OCI-LY1 (cell line): ENCODE measurements around the gene DIP2C.

Experiments used
- H2AFZ ChIP-seq: fragments of 200-600 bp; sonication (generic), shearing (Covaris generic); 2 replicates; pipeline ENCODE4 v1.6.0; 2014; ENCODE audit warnings: antibody characterized with exemption, mild to moderate bottlenecking, low read length
- H3F3A ChIP-seq: fragments of 200-600 bp; sonication (generic), shearing (Covaris generic); 2 replicates; pipeline ENCODE4 v1.6.0; 2014; ENCODE audit warnings: mild to moderate bottlenecking, antibody characterized with exemption, low read length, moderate library complexity; ENCODE audit not compliant: insufficient read depth
- H3K27ac ChIP-seq: fragments of 200-600 bp; sonication (generic); 2 replicates; pipeline ENCODE4 v1.5.1; 2014; ENCODE audit warnings: low read length, mixed run types, mild to moderate bottlenecking, low read depth; ENCODE audit not compliant: poor library complexity, severe bottlenecking
- H3K27me3 ChIP-seq: fragments of 200-600 bp; sonication (generic); 2 replicates; pipeline ENCODE4 v1.6.0; 2014; ENCODE audit warnings: antibody characterized with exemption, mild to moderate bottlenecking, low read length, moderate library complexity; ENCODE audit not compliant: insufficient read depth
- H3K36me3 ChIP-seq: fragments of 200-600 bp; sonication (generic); 2 replicates; pipeline ENCODE4 v1.6.1; 2014; ENCODE audit warnings: mild to moderate bottlenecking, antibody characterized with exemption, low read length, moderate library complexity, mixed read lengths; ENCODE audit not compliant: insufficient read depth
- H3K4me1 ChIP-seq: fragments of 200-600 bp; sonication (generic); 2 replicates; pipeline ENCODE4 v1.5.1; 2014; ENCODE audit warnings: mild to moderate bottlenecking, low read length, moderate library complexity; ENCODE audit not compliant: insufficient read depth, severe bottlenecking
- H3K4me2 ChIP-seq: fragments of 200-600 bp; sonication (generic), shearing (Covaris generic); 2 replicates; pipeline ENCODE4 v1.6.1; 2014; ENCODE audit warnings: low read length
- H3K4me3 ChIP-seq: fragments of 200-600 bp; sonication (generic); 2 replicates; pipeline ENCODE4 v1.5.1; 2014; ENCODE audit warnings: low read length, low read depth, mild to moderate bottlenecking, mixed read lengths; ENCODE audit not compliant: poor library complexity, severe bottlenecking
- H3K79me2 ChIP-seq: fragments of 200-600 bp; shearing (Covaris generic); 2 replicates; pipeline ENCODE4 v1.6.1; 2016; ENCODE audit warnings: mixed run types, low read length, mixed read lengths; ENCODE audit not compliant: insufficient read depth
- H3K9ac ChIP-seq: fragments of 200-600 bp; sonication (generic), shearing (Covaris generic); 2 replicates; pipeline ENCODE4 v1.6.1; 2014; ENCODE audit warnings: mild to moderate bottlenecking, low read length, mixed read lengths
- H3K9me2 ChIP-seq: fragments of 200-600 bp; sonication (generic), shearing (Covaris generic); 2 replicates; pipeline ENCODE4 v1.6.1; 2014; ENCODE audit warnings: low read depth, mild to moderate bottlenecking, low read length, mixed read lengths
- H3K9me3 ChIP-seq: fragments of 200-600 bp; shearing (Covaris generic); 2 replicates; pipeline ENCODE4 v1.6.1; 2014; ENCODE audit warnings: low read length, mixed read lengths
- H4K20me1 ChIP-seq: fragments of 200-600 bp; sonication (generic), shearing (Covaris generic); 2 replicates; pipeline ENCODE4 v1.6.0; 2016; ENCODE audit warnings: mild to moderate bottlenecking, low read length; ENCODE audit not compliant: insufficient read depth
- CTCF ChIP-seq: fragments of 200-600 bp; sonication (generic), shearing (Covaris generic); IDR thresholded peaks from 2 replicates; pipeline ENCODE4 v1.5.1; 2017; ENCODE audit warnings: mild to moderate bottlenecking, antibody characterized with exemption, low read length, moderate library complexity, mixed read lengths
- EZH2 ChIP-seq: fragments of 200-600 bp; sonication (generic), shearing (Covaris generic); IDR thresholded peaks from 2 replicates; pipeline ENCODE4 v1.8.0; 2017; ENCODE audit warnings: borderline replicate concordance, mixed run types, mild to moderate bottlenecking, antibody characterized with exemption, low read length, moderate library complexity, mixed read lengths

DIP2C gene

GRCh38 chr10:543131-543530 is 146.3 kb downstream of the DIP2C start:
- peaks cover 25% of the 10 kb centered on the region for H3K36me3 ChIP-seq
- peaks cover 88% of the 10 kb centered on the region for H3K4me1 ChIP-seq
- no peaks in the 10 kb centered on the region for H3F3A ChIP-seq
- no peaks in the 10 kb centered on the region for H3K27me3 ChIP-seq
- H3K4me3 ChIP-seq, result peak overlapping the region; percentile 7
- no peaks in the 10 kb centered on the region for H3K9me3 ChIP-seq
- peak overlapping the region; percentile 85; the same call in 1 of the 2 replicates for H3K4me2 ChIP-seq
- no peaks in the 10 kb centered on the region for H3K9me2 ChIP-seq
- no peak overlapping the region for H2AFZ ChIP-seq
- H3K27ac ChIP-seq, result peak overlapping the region; percentile 97
- H3K79me2 ChIP-seq, result peaks cover 43% of the 10 kb centered on the region
- peak overlapping the region; percentile 20; the same call in 1 of the 2 replicates for H3K9ac ChIP-seq
- no peaks in the 10 kb centered on the region for H4K20me1 ChIP-seq
- TF ChIP-seq CTCF (no peak), EZH2 (no peak)

GRCh38 chr10:541750-542371 is 147.6 kb downstream of the DIP2C start:
- peaks cover 25% of the 10 kb centered on the region for H3K36me3 ChIP-seq
- H2AFZ ChIP-seq, result no peak overlapping the region
- H3K9ac ChIP-seq, result peak overlapping the region; percentile 75
- no peaks in the 10 kb centered on the region for H3F3A ChIP-seq
- H3K4me2 ChIP-seq, result peak overlapping the region; percentile 85
- peaks cover 88% of the 10 kb centered on the region for H3K4me1 ChIP-seq
- H3K27ac ChIP-seq, result peak overlapping the region; percentile 97
- H3K27me3 ChIP-seq, result no peaks in the 10 kb centered on the region
- H4K20me1 ChIP-seq, result no peaks in the 10 kb centered on the region
- H3K9me3 ChIP-seq, result no peaks in the 10 kb centered on the region
- no peaks in the 10 kb centered on the region for H3K9me2 ChIP-seq
- H3K4me3 ChIP-seq, result peak overlapping the region; percentile 69
- peaks cover 55% of the 10 kb centered on the region for H3K79me2 ChIP-seq
- TF ChIP-seq EZH2, result no peak
- peak; percentile 28; the same call in 1 of the 2 replicates for TF ChIP-seq CTCF

GRCh38 chr10:541041-541440 is 148.4 kb downstream of the DIP2C start:
- peak overlapping the region; percentile 97 for H3K27ac ChIP-seq
- peaks cover 57% of the 10 kb centered on the region for H3K79me2 ChIP-seq

GRCh38 chr10:538895-539294 is 150.6 kb downstream of the DIP2C start:
- H2AFZ ChIP-seq, result no peak overlapping the region
- TF ChIP-seq EZH2 (no peak), CTCF (no peak)
- H4K20me1 ChIP-seq, result no peaks in the 10 kb centered on the region
- H3K4me1 ChIP-seq, result peaks cover 100% of the 10 kb centered on the region
- no peaks in the 10 kb centered on the region for H3K9me2 ChIP-seq
- H3K79me2 ChIP-seq, result peaks cover 54% of the 10 kb centered on the region
- no peak overlapping the region for H3K9ac ChIP-seq
- no peaks in the 10 kb centered on the region for H3F3A ChIP-seq
- H3K4me3 ChIP-seq, result no peak overlapping the region
- H3K27me3 ChIP-seq, result no peaks in the 10 kb centered on the region
- peaks cover 17% of the 10 kb centered on the region for H3K36me3 ChIP-seq
- H3K27ac ChIP-seq, result peak overlapping the region; percentile 97
- no peaks in the 10 kb centered on the region for H3K9me3 ChIP-seq
- H3K4me2 ChIP-seq, result no peak overlapping the region

More at GRCh38 chr10:541041-541440, 148.4 kb downstream of the DIP2C start:
- Histone ChIP-seq H3K27me3 (no peaks in the 10 kb centered on the region), H3F3A (no peaks in the 10 kb centered on the region), H3K9ac (peak overlapping the region; percentile 75), H2AFZ (no peak overlapping the region), H3K4me2 (peak overlapping the region; percentile 85), H3K9me2 (no peaks in the 10 kb centered on the region), H3K36me3 (peaks cover 31% of the 10 kb centered on the region), H4K20me1 (no peaks in the 10 kb centered on the region), H3K9me3 (no peaks in the 10 kb centered on the region), H3K4me1 (peaks cover 89% of the 10 kb centered on the region), H3K4me3 (peak overlapping the region; percentile 69)
- TF ChIP-seq EZH2, result no peak
